ENCODE results near the gene MCC. TPM values are rescaled to one million over a fixed set of nuclear protein-coding genes. Genes with fewer than 3 reads are reported as not detected.

The MCC gene
- total RNA-seq, 6 donors from 2014 or later = 12.1 to 67.1 (median 21.3) TPM

DNA sequence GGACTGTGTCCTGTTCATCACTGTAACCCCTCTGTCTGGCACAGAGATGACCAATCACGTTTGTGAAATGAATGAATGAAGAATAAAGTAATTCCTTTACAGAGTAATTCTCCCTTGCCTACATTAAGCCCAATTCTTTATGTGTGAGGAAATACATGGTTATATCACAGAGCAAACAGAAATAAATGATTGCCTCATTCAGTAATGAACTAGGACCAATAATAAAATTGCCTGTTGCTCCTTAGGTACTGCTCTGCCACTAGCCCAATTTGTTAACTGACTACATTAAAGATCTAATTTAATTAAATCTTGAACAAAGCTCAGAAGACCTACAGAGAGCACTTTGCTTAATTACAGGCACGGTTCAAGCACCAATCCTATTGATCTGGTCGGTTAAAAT lies 389.9 kb downstream of the MCC start:
- Histone ChIP-seq H3K36me3 (peaks cover 0 to 16% (median 0%) of the 10 kb centered on the region in 4 donors), H3K4me1 (no peaks in the 10 kb centered on the region), H3K9me3 (no peaks in the 10 kb centered on the region), H3K27me3 (no peaks in the 10 kb centered on the region), H3K27ac (no peak overlapping the region), H3K4me3 (no peak overlapping the region)
- no peak for DNase-seq
- ATAC-seq (ENCODE audit: low FRiP score in 2 of 2) = no peak
- TF ChIP-seq EP300 (IDR thresholded peaks at IDR 0.05) = no peak
- TF ChIP-seq POLR2AphosphoS5 (IDR thresholded peaks at IDR 0.05) = no peak
- TF ChIP-seq, protein P1, sequence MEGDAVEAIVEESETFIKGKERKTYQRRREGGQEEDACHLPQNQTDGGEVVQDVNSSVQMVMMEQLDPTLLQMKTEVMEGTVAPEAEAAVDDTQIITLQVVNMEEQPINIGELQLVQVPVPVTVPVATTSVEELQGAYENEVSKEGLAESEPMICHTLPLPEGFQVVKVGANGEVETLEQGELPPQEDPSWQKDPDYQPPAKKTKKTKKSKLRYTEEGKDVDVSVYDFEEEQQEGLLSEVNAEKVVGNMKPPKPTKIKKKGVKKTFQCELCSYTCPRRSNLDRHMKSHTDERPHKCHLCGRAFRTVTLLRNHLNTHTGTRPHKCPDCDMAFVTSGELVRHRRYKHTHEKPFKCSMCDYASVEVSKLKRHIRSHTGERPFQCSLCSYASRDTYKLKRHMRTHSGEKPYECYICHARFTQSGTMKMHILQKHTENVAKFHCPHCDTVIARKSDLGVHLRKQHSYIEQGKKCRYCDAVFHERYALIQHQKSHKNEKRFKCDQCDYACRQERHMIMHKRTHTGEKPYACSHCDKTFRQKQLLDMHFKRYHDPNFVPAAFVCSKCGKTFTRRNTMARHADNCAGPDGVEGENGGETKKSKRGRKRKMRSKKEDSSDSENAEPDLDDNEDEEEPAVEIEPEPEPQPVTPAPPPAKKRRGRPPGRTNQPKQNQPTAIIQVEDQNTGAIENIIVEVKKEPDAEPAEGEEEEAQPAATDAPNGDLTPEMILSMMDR (IDR thresholded peaks at IDR 0.05) = no peak
- no peak for TF ChIP-seq POLR2A (IDR thresholded peaks at IDR 0.05)
- WGBS, 2 donors = 51 to 70% methylated on average over 3 of the region's 3 CpGs

DNA sequence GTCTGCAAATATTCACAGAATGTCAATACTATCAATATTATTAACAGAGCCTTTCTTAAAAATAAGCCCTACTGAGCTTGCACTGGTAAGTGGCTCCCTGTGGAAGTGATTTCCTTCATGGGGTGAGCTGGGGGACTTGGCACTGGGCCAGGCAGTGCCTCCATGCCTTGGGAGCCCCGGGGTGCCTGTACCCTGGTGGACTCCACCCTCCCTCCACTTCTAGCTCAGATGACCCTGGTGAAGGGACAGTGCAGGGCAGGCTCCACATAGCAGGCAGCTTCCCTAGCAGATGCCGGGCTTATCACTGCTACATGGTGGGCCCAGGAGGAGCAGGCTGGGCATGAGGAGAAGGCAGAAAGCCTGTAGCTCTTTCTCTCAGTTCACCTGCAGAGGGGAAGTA lies 392.4 kb downstream of the MCC start:
- TF ChIP-seq POLR2A (IDR thresholded peaks at IDR 0.05) = no peak
- TF ChIP-seq EP300 (IDR thresholded peaks at IDR 0.05) = no peak
- no peak for TF ChIP-seq POLR2AphosphoS5 (IDR thresholded peaks at IDR 0.05)
- TF ChIP-seq, protein P1 (IDR thresholded peaks at IDR 0.05) = no peak
- DNase-seq (peak in 1 of 2 donors; percentile 42), ATAC-seq (ENCODE audit: low FRiP score in 2 of 2) (no peak)
- Histone ChIP-seq H3K27ac (no peak overlapping the region), H3K4me1 (peaks cover 0 to 3% (median 1%) of the 10 kb centered on the region in 4 donors), H3K4me3 (no peak overlapping the region), H3K36me3 (peaks cover 0 to 3% (median 0%) of the 10 kb centered on the region in 4 donors), H3K9me3 (no peaks in the 10 kb centered on the region), H3K27me3 (no peaks in the 10 kb centered on the region)
- 67 to 92% methylated on average over 1 to 2 of the region's 2 CpGs for WGBS, 2 donors

DNA sequence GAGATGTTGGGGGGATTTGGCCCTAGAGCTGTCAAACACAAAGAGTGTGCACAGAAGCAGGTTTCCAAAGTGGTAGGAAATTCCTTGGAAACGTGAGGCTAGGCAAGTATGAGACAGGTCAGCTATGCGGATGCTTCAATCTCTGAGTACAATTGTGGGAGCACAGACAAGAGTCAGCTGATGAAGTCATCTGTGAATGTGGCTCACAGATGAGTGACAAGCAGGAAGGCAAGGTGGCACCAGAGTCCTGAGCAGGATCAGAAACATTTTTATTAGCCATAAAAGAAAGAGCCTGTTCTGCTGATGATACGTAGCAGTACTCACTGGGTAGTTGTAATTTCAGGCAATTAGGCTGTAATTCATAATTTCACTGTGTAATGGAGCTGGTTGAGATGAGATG lies 394.7 kb downstream of the MCC start:
- Histone ChIP-seq H3K4me1 (peaks cover 0 to 7% (median 5%) of the 10 kb centered on the region in 4 donors), H3K36me3 (no peaks in the 10 kb centered on the region), H3K9me3 (no peaks in the 10 kb centered on the region), H3K27me3 (no peaks in the 10 kb centered on the region), H3K4me3 (no peak overlapping the region), H3K27ac (no peak overlapping the region)
- TF ChIP-seq POLR2AphosphoS5 (IDR thresholded peaks at IDR 0.05) = no peak
- TF ChIP-seq EP300 (IDR thresholded peaks at IDR 0.05) = no peak
- TF ChIP-seq, protein P1 (IDR thresholded peaks at IDR 0.05) = no peak
- no peak for DNase-seq
- 88 to 89% methylated on average over 3 of the region's 3 CpGs for WGBS, 2 donors
- no peak for ATAC-seq (ENCODE audit: low FRiP score in 2 of 2)

DNA sequence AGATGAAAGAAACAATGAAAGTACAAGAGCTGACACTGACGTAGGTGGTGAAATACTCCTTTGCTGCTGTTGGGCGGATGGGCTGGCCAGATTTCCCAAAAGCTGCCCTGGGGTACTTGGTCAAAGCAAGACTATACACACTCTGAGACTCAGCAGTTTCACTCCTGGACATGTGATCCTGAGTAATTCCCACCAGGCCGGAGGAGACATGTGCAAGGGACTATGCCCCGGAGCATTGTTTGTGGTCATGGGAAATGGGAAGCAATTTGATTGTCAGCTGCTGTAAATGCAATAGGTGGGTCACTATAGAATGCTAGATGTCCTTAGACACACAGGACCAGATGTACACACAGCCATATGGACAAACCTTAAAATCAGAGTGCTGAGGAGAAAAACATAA lies 395.6 kb downstream of the MCC start:
- 56 to 63% methylated on average over 4 of the region's 4 CpGs for WGBS, 2 donors
- Histone ChIP-seq H3K27ac (no peak overlapping the region), H3K9me3 (no peaks in the 10 kb centered on the region), H3K4me1 (peaks cover 0 to 7% (median 5%) of the 10 kb centered on the region in 4 donors), H3K36me3 (no peaks in the 10 kb centered on the region), H3K4me3 (no peak overlapping the region), H3K27me3 (no peaks in the 10 kb centered on the region)
- DNase-seq (no peak), ATAC-seq (ENCODE audit: low FRiP score in 2 of 2) (no peak)
- TF ChIP-seq POLR2A (IDR thresholded peaks at IDR 0.05) (no peak), POLR2AphosphoS5 (IDR thresholded peaks at IDR 0.05) (no peak), EP300 (IDR thresholded peaks at IDR 0.05) (no peak)
- TF ChIP-seq, protein P1 (IDR thresholded peaks at IDR 0.05) = no peak

DNA sequence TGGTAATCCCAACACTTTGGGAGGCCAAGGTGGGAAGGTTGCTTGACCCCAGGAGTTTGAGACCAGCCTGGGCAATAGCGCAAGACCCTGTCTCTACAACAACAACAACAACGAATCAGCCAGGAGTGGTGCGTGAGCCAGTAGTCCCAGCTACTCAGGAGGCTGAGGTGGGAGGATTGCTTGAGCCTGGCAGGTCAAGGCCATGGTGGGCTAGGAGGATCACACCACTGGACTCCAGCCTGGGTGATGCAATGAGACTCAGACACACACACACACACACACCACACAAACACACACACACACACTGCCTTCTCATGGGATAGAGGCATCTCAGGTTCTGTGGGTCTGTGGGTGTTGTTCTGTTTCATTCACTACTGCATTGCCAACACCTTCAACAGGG lies 396.6 kb downstream of the MCC start:
- ATAC-seq (ENCODE audit: low FRiP score in 2 of 2) (no peak), DNase-seq (no peak)
- H3K4me3 ChIP-seq = no peak overlapping the region
- H3K27me3 ChIP-seq = no peaks in the 10 kb centered on the region
- 97 to 100% methylated on average over 3 of the region's 3 CpGs for WGBS, 2 donors
- no peaks in the 10 kb centered on the region for H3K9me3 ChIP-seq
- no peak overlapping the region for H3K27ac ChIP-seq
- no peaks in the 10 kb centered on the region for H3K36me3 ChIP-seq
- peaks cover 0 to 7% (median 5%) of the 10 kb centered on the region in 4 donors for H3K4me1 ChIP-seq
- TF ChIP-seq EP300 (IDR thresholded peaks at IDR 0.05) = no peak
- TF ChIP-seq POLR2AphosphoS5 (IDR thresholded peaks at IDR 0.05) = no peak
- no peak for TF ChIP-seq POLR2A (IDR thresholded peaks at IDR 0.05)
- TF ChIP-seq, protein P1 (IDR thresholded peaks at IDR 0.05) = no peak

Measured in upper lobe of left lung (tissue), 6 donors.